GM10248 (cell line): Measurements from ENCODE around the gene EFHC1.

Source experiments
- CTCF ChIA-PET: fragments of 300-600 bp; sonication (Branson Sonifier 250); formaldehyde crosslinking; extraction: SDS; loops from one replicate; lab custom pipeline; 2021; ENCODE audit warnings: antibody characterized with exemption; lab: Yijun Ruan, JAX
- POLR2A ChIA-PET: fragments of 350-650 bp; sonication (Branson Sonifier 250); formaldehyde crosslinking; extraction: SDS; loops from one replicate; lab custom pipeline; 2020; ENCODE audit warnings: antibody characterized with exemption; lab: Yijun Ruan, JAX
- DNase-seq: peaks from one replicate; pipeline ENCODE4 v3.0.0; 2012; ENCODE audit errors: extremely low spot score
- CTCF ChIP-seq: IDR thresholded peaks from 2 replicates; pipeline ENCODE4 v1.5.1; 2012; ENCODE audit warnings: mild to moderate bottlenecking, low read depth; ENCODE audit errors: extremely low read depth, missing control alignments, control extremely low read depth

EFHC1 gene

DNA sequence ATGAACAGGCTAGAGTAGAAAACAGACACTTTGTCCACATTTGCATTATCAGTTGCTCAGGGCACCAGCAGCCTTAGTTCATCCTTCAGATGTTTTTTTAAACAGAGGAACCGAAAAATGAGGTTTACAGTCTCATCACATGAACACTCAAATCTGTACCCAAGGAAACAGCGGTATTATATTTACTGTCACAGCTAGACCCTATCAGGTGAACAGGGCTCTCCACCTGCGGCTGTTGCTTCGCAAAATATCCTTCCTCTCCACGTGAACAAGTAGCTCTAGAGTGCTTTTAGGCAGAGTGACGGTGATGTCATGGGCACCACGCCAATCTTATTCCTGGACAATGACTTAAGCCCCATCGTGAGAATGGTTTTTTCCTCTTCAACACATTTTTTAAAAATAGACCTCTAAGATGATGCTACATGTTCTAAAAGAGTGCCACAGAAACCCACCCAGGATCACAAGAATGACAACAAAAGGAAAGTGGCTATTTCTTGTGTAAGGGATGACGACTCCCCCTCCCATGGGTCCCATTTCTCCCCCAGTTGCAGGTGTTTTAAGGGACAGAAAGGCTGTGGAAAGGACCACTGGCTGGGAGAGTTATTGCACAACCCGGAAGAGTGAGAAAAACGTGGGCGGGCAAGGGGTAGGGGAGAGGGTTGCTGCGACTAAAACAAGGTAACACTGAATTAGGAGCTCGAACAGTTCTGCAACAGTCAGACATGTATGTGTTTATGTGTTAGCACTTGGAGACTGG is 77.7 kb downstream of the EFHC1 start:
- no peak for TF ChIP-seq CTCF
- peak; percentile 63 for DNase-seq
- ChIA-PET CTCF (interaction anchor here (0.6 to 3.3 kb wide), 6 partner anchors 8 to 165 kb away, joined by 3 to 12 read pairs (median 6); no protein-coding TSS in a partner anchor), POLR2A (no interaction called here)

DNA sequence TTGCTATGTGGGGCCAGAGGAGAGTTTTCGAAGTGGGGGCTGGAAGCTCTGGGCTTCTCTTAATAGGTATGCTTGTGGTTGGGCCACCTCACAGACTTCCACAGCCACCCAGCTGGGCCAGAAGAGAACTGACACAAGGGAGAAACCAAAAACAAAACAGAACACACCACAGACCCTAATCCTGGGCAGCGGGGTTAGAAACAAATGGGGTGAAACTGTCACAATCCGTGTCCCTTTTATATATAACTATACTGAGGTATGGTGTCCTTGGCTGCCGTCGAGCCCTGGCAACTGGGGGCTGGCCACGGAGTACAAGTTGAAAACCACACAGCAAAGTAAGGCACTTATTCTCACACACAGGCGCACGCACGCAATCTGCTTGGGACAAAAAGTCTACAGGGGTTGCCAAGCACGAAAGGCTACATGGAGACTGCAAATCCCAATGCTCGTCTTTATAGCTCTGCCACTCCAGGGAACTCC is 78.4 kb downstream of the EFHC1 start:
- peak; percentile 54 for DNase-seq
- TF ChIP-seq CTCF: no peak
- ChIA-PET POLR2A (no interaction called here), CTCF (interaction anchor here (0.8 to 3.3 kb wide), 7 partner anchors 9 to 153 kb away, joined by 3 to 12 read pairs (median 4); no protein-coding TSS in a partner anchor)

DNA sequence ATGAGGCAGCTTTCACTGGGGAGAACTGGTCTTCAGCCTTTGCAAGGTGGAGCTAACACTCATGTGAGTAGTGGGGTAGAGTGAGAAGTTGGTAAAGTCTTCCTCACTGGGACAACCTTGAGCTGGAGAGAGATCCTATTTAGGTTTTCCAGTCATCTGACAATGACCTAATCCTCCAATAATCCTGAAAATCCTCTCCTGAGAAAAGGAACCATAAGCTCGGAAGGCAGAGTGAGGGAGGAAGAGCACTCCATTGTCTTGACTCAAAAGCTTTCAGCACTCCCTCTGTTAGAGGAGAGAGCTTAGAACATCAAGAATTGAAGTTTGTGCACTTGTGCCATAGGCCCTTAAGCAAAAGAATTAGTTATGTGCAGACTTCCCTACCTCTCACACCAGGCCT is 78.9 kb downstream of the EFHC1 start:
- ChIA-PET POLR2A (no interaction called here), CTCF (interaction anchor here (0.8 to 3.3 kb wide), 9 partner anchors 9 to 153 kb away, joined by 3 to 12 read pairs (median 4); no protein-coding TSS in a partner anchor)
- DNase-seq: no peak
- TF ChIP-seq CTCF: no peak

DNA sequence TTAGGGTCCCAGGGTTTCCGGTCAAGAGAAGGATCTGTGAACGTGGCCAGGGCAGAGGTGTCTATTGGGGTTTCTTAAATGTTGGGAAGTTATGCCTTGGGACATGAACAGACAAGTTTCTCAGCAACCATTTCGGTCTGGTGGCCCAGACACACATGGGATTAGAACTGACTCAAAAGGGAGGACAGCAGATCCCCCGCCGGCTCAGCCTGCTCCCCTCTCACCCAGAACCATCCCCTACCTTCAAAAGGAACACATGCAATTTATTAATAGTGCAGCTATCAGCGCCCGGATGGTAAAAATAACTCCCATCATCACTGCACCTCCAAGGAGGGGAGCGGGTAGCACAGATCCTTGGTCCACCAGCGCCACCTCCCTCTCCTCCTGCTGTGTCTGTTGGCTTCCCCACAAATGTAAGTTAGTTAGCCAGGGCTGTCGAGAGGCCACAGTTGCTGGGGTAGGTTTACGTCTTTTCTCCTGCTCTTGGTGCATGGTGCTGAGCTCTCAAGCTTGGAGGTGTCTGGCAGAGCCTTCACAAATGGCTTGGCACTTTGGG is 79.6 kb downstream of the EFHC1 start:
- ChIA-PET CTCF (interaction anchor here (0.8 to 1.7 kb wide), 9 partner anchors 9 to 98 kb away, joined by 3 to 7 read pairs (median 3); no protein-coding TSS in a partner anchor), POLR2A (no interaction called here)
- no peak for TF ChIP-seq CTCF
- no peak for DNase-seq

DNA sequence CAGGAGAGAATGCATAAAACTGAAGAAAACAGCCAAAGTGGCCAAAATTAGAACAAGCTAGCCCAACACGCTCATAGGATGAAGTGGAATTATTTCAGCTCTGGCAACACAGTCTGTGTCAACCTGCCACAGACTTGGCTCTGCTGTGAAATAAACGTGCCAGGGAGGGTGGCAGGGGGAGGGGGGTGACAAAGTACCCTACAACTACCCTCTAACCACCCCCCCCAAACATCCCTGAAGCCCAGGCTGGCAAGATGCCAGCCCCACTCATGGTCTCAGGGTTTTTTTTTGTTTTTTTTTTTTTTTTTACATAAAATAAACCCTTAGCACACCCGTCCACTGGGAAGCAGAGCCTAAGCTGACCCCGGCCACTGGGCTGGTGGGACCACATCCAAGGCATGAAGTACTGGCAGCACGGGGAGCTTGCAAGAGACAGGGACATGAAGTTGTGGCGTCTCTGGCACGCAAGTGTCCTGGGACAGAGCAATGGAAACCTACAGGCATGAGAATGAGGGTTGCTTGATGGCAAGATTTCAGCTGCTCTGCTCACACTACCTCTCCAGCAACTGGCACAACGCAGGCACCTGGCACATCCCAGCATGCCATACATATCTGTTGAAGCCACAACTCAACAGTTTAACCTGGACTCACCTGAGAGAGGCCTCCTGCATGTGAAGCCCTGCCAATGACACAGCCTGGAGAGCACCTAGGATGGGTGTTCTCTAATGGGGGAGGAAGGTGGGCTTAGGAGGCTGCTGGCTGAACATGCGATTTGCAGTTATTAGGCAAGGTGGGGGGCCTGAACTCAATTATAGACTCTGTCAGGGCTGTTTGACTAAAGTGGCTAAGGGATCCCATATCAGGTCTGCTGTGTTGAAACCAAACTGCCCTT is 80.3 kb downstream of the EFHC1 start:
- no peak for DNase-seq
- TF ChIP-seq CTCF: no peak
- POLR2A ChIA-PET: no interaction called here
- CTCF ChIA-PET: interaction anchor here (1.1 to 2.1 kb wide), 9 partner anchors 9 to 98 kb away, joined by 3 to 7 read pairs (median 3); no protein-coding TSS in a partner anchor

GRCh38 chr6:52502306-52503029 is 82.3 kb downstream of the EFHC1 start:
- CTCF ChIA-PET: interaction anchor here (1.4 to 2.1 kb wide), 2 partner anchors 22 to 81 kb away, joined by 3 to 7 read pairs; no protein-coding TSS in a partner anchor
- no peak for TF ChIP-seq CTCF
- DNase-seq: no peak
- POLR2A ChIA-PET: no interaction called here
